ENCODE measurements around the gene LRRC30. TPM values are rescaled to one million over a fixed set of nuclear protein-coding genes. Genes with fewer than 3 reads are reported as not detected.
"Not testable (repeated sequence)": the region's sequence is repeated elsewhere in the genome, so short reads cannot be mapped to it uniquely, and the experiment has no call there.

LRRC30 gene
- not detected in 2 replicates for total RNA-seq

- Mint-ChIP-seq H3K36me3 (ENCODE audit: low read depth) (no peaks in the 10 kb centered on the region), H3K4me1 (no peaks in the 10 kb centered on the region), H3K4me3 (no peak within 1 kb of the TSS), H3K27ac (no peak within 1 kb of the TSS), H3K9me3 (no peaks in the 10 kb centered on the region), H3K27me3 (no peaks in the 10 kb centered on the region)
- DNase-seq = no peak
- intact Hi-C loops (cut with micrococcal nuclease) = no loop called here
Measured at GRCh38 chr18:7230626-7231349, at the start of gene LRRC30. TSS of gene LRRC30 (plus strand) at chr18:7231089. CDS start at chr18:7231139, 50 bp downstream.

- H3K36me3 Mint-ChIP-seq (ENCODE audit: low read depth) = no peaks in the 10 kb centered on the region
- intact Hi-C loops (cut with micrococcal nuclease) = no loop called here
- H3K4me1 Mint-ChIP-seq = no peaks in the 10 kb centered on the region
- H3K9me3 Mint-ChIP-seq = peaks cover 11% of the 10 kb centered on the region
- DNase-seq = no peak
- no peak overlapping the region for H3K4me3 Mint-ChIP-seq
- H3K27ac Mint-ChIP-seq = no peak overlapping the region
- no peaks in the 10 kb centered on the region for H3K27me3 Mint-ChIP-seq
Measured at GRCh38 chr18:7185701-7186100, 45.2 kb upstream of the LRRC30 start.

GRCh38 chr18:7190547-7191156 is 40.2 kb upstream of the LRRC30 start:
- Mint-ChIP-seq H3K4me3 (no peak overlapping the region), H3K9me3 (peaks cover 4% of the 10 kb centered on the region), H3K27ac (no peak overlapping the region), H3K27me3 (no peaks in the 10 kb centered on the region), H3K4me1 (no peaks in the 10 kb centered on the region), H3K36me3 (ENCODE audit: low read depth) (no peaks in the 10 kb centered on the region)
- no peak for DNase-seq
- intact Hi-C loops (cut with micrococcal nuclease) = no loop called here

- H3K4me1 Mint-ChIP-seq = no peaks in the 10 kb centered on the region
- intact Hi-C loops (cut with micrococcal nuclease) = no loop called here
- H3K4me3 Mint-ChIP-seq = no peak overlapping the region
Measured at GRCh38 chr18:7191736-7192135, 39.2 kb upstream of the LRRC30 start.

GRCh38 chr18:7195266-7195665 is 35.6 kb upstream of the LRRC30 start:
- no peaks in the 10 kb centered on the region for H3K9me3 Mint-ChIP-seq
- H3K27me3 Mint-ChIP-seq = no peaks in the 10 kb centered on the region
- no peak overlapping the region for H3K27ac Mint-ChIP-seq
- no peak overlapping the region for H3K4me3 Mint-ChIP-seq
- intact Hi-C loops (cut with micrococcal nuclease) = no loop called here
- DNase-seq = no peak
- H3K4me1 Mint-ChIP-seq = no peaks in the 10 kb centered on the region
- H3K36me3 Mint-ChIP-seq (ENCODE audit: low read depth) = no peaks in the 10 kb centered on the region

More at GRCh38 chr18:7191736-7192135, 39.2 kb upstream of the LRRC30 start:
- Mint-ChIP-seq H3K27me3 (no peaks in the 10 kb centered on the region), H3K9me3 (no peaks in the 10 kb centered on the region), H3K27ac (no peak overlapping the region), H3K36me3 (ENCODE audit: low read depth) (no peaks in the 10 kb centered on the region)
- DNase-seq = no peak

- no peak for DNase-seq
- no peak overlapping the region for H3K27ac Mint-ChIP-seq
- H3K27me3 Mint-ChIP-seq = no peaks in the 10 kb centered on the region
- H3K9me3 Mint-ChIP-seq = no peaks in the 10 kb centered on the region
- intact Hi-C loops (cut with micrococcal nuclease) = no loop called here
- H3K4me3 Mint-ChIP-seq = no peak overlapping the region
- no peaks in the 10 kb centered on the region for H3K36me3 Mint-ChIP-seq (ENCODE audit: low read depth)
- no peaks in the 10 kb centered on the region for H3K4me1 Mint-ChIP-seq
Measured at GRCh38 chr18:7196421-7196820, 34.5 kb upstream of the LRRC30 start.

GRCh38 chr18:7197854-7198253 is 33.0 kb upstream of the LRRC30 start:
- Mint-ChIP-seq H3K4me1 (no peaks in the 10 kb centered on the region), H3K9me3 (no peaks in the 10 kb centered on the region), H3K4me3 (no peak overlapping the region), H3K36me3 (ENCODE audit: low read depth) (no peaks in the 10 kb centered on the region), H3K27me3 (no peaks in the 10 kb centered on the region), H3K27ac (no peak overlapping the region)
- DNase-seq = no peak
- intact Hi-C loops (cut with micrococcal nuclease) = no loop called here

- Mint-ChIP-seq H3K36me3 (ENCODE audit: low read depth) (no peaks in the 10 kb centered on the region), H3K9me3 (no peaks in the 10 kb centered on the region), H3K27me3 (no peaks in the 10 kb centered on the region), H3K4me3 (no peak overlapping the region), H3K27ac (no peak overlapping the region), H3K4me1 (no peaks in the 10 kb centered on the region)
- intact Hi-C loops (cut with micrococcal nuclease) = no loop called here
- DNase-seq = no peak
Measured at GRCh38 chr18:7198326-7198725, 32.6 kb upstream of the LRRC30 start.

GRCh38 chr18:7201096-7201495 is 29.8 kb upstream of the LRRC30 start:
- no peak overlapping the region for H3K27ac Mint-ChIP-seq

GRCh38 chr18:7202169-7202568 is 28.7 kb upstream of the LRRC30 start:
- H3K4me1 Mint-ChIP-seq = no peaks in the 10 kb centered on the region
- H3K36me3 Mint-ChIP-seq (ENCODE audit: low read depth) = no peaks in the 10 kb centered on the region
- H3K27me3 Mint-ChIP-seq = no peaks in the 10 kb centered on the region
- H3K27ac Mint-ChIP-seq = no peak overlapping the region
- no peaks in the 10 kb centered on the region for H3K9me3 Mint-ChIP-seq
- no peak for DNase-seq
- intact Hi-C loops (cut with micrococcal nuclease) = no loop called here
- H3K4me3 Mint-ChIP-seq = no peak overlapping the region

More at GRCh38 chr18:7201096-7201495, 29.8 kb upstream of the LRRC30 start:
- Mint-ChIP-seq H3K36me3 (ENCODE audit: low read depth) (no peaks in the 10 kb centered on the region), H3K4me1 (no peaks in the 10 kb centered on the region), H3K9me3 (no peaks in the 10 kb centered on the region), H3K27me3 (no peaks in the 10 kb centered on the region), H3K4me3 (no peak overlapping the region)
- intact Hi-C loops (cut with micrococcal nuclease) = no loop called here
- DNase-seq = no peak

GRCh38 chr18:7203601-7204000 is 27.3 kb upstream of the LRRC30 start:
- H3K4me1 Mint-ChIP-seq; H3K4me3 Mint-ChIP-seq; H3K9me3 Mint-ChIP-seq; intact Hi-C loops (cut with micrococcal nuclease); H3K27ac Mint-ChIP-seq; H3K27me3 Mint-ChIP-seq; DNase-seq; H3K36me3 Mint-ChIP-seq (ENCODE audit: low read depth): not testable (repeated sequence)

- Mint-ChIP-seq H3K27ac (no peak overlapping the region), H3K4me3 (no peak overlapping the region), H3K4me1 (no peaks in the 10 kb centered on the region), H3K27me3 (no peaks in the 10 kb centered on the region), H3K36me3 (ENCODE audit: low read depth) (no peaks in the 10 kb centered on the region), H3K9me3 (no peaks in the 10 kb centered on the region)
- intact Hi-C loops (cut with micrococcal nuclease) = no loop called here
- no peak for DNase-seq
Measured at GRCh38 chr18:7205346-7205745, 25.5 kb upstream of the LRRC30 start.

- intact Hi-C loops (cut with micrococcal nuclease) = no loop called here
- no peaks in the 10 kb centered on the region for H3K4me1 Mint-ChIP-seq
- no peaks in the 10 kb centered on the region for H3K27me3 Mint-ChIP-seq
- no peak overlapping the region for H3K4me3 Mint-ChIP-seq
- no peaks in the 10 kb centered on the region for H3K9me3 Mint-ChIP-seq
- no peak overlapping the region for H3K27ac Mint-ChIP-seq
- DNase-seq = no peak
- no peaks in the 10 kb centered on the region for H3K36me3 Mint-ChIP-seq (ENCODE audit: low read depth)
Measured at GRCh38 chr18:7206217-7206616, 24.7 kb upstream of the LRRC30 start.

GRCh38 chr18:7207366-7207915 is 23.4 kb upstream of the LRRC30 start:
- no peaks in the 10 kb centered on the region for H3K9me3 Mint-ChIP-seq
- H3K27me3 Mint-ChIP-seq = no peaks in the 10 kb centered on the region
- H3K4me3 Mint-ChIP-seq = no peak overlapping the region
- no peak for DNase-seq
- no peak overlapping the region for H3K27ac Mint-ChIP-seq
- intact Hi-C loops (cut with micrococcal nuclease) = no loop called here
- H3K4me1 Mint-ChIP-seq = no peaks in the 10 kb centered on the region
- no peaks in the 10 kb centered on the region for H3K36me3 Mint-ChIP-seq (ENCODE audit: low read depth)

Measured in activated CD4-positive, alpha-beta T cell treated with anti-CD3 and anti-CD28 coated beads, Interleukin-2, amount 10 ng/mL, durations not matched to agents 24 days and 14 days (primary cell).